Muscle of leg (tissue), 11 donors: ENCODE measurements around the gene ARNT2. TPM values are rescaled to one million over a fixed set of nuclear protein-coding genes. Genes with fewer than 3 reads are reported as not detected.

Experiments
- DNase-seq: peaks from one replicate; pipeline ENCODE4 v3.0.0; 2013
- H3K27ac ChIP-seq: one replicate; pipeline ENCODE4 v1.5.1; 2013; ENCODE audit warnings: mild to moderate bottlenecking, low read length, control low read depth
- H3K27me3 ChIP-seq: one replicate; pipeline ENCODE4 v1.6.1; 2013; ENCODE audit warnings: low read length; ENCODE audit not compliant: control insufficient read depth, insufficient read depth
- H3K36me3 ChIP-seq: one replicate; pipeline ENCODE4 v1.6.1; 2013; ENCODE audit warnings: low read length; ENCODE audit not compliant: control insufficient read depth, insufficient read depth
- H3K4me1 ChIP-seq: one replicate; pipeline ENCODE4 v1.6.1; 2013; ENCODE audit warnings: low read length; ENCODE audit not compliant: control insufficient read depth, insufficient read depth
- H3K4me3 ChIP-seq: one replicate; pipeline ENCODE4 v1.5.1; 2013; ENCODE audit warnings: low read length, control low read depth
- H3K9me3 ChIP-seq: replicated peaks from 2 replicates; pipeline ENCODE4 v1.6.1; 2013; ENCODE audit warnings: low read depth, low read length; ENCODE audit not compliant: control insufficient read depth
- WGBS: methylation state at CpG from one replicate; pipeline ENCODE4 v1.1.5; 2013; ENCODE audit warnings: missing lambda C conversion rate; ENCODE audit not compliant: insufficient coverage; 5-methylcytosine and 5-hydroxymethylcytosine counted together
- polyA plus RNA-seq, 8 donors: library from polyadenylated mRNA; unstranded; fragments of 120-200 nt; gene quantifications; one replicate each; pipeline versions ENCODE4 v1.2.1 to v1.2.3, GENCODE V29; 2013; ENCODE audit warnings: inconsistent platforms in 1 of 8, low replicate concordance in 1 of 8; ENCODE audit not compliant: insufficient read length in 8 of 8, insufficient read depth in 1 of 8
- total RNA-seq: library from RNA; stranded (reverse); fragments of 120-200 nt; gene quantifications from one replicate; pipeline ENCODE4 v1.2.4, GENCODE V29; 2013

ARNT2 gene
- total and polyA plus RNA-seq, 9 donors = 4.9 to 10.8 (median 7.7) TPM

DNA sequence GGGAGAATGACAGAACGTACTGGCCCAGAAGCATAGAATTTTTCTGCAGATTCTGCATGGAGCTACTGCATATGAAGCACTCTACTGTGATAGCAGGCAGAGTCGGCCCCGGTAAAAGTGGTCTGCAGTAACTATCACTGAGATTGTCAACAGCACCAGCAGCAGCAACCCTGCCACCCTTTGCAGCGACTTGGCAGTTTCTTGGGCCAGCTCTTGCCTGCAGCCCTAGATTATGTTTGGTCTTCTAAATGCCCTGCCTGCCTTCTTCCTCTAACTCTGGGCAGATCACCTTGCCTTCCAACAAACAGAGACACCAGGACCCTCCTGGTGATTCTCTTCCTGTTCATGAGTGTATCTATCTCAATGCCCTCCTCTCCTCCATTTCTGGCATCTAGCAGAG, 161.8 kb downstream of the ARNT2 start:
- peaks cover 7% of the 10 kb centered on the region for H3K36me3 ChIP-seq

DNA sequence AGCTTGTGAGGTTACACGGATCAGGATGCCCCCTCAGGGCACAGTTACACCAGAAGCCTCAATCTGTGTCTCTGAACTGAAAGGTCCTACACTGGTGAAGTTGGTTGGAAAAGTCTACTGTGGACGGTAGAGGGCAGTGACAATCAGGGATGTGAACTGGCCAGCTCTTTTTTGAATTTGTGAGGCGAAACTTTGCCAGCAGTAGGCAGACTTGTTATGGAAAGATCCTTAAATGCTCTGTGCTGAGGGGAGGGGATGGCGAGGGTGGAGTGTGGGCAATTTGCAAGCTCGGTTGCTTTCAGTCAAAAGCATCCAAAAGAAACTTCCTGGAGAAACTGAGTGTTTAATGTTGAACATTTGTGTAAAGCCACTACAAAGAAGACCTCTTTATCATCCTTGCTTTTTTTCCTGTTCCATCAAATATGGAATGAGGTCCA, 163.6 kb downstream of the ARNT2 start:
- H3K4me1 ChIP-seq = peaks cover 10% of the 10 kb centered on the region
- H3K27ac ChIP-seq = no peak overlapping the region
- peaks cover 7% of the 10 kb centered on the region for H3K36me3 ChIP-seq
- 5% methylated on average over 3 of the region's 5 CpGs for WGBS
- peak; percentile 88 for DNase-seq
- H3K27me3 ChIP-seq = no peaks in the 10 kb centered on the region
- H3K9me3 ChIP-seq = no peaks in the 10 kb centered on the region
- H3K4me3 ChIP-seq = no peak overlapping the region

More for the DNA sequence above, 161.8 kb downstream of the ARNT2 start:
- DNase-seq = no peak
- WGBS = 90% methylated on average over 4 of the region's 4 CpGs
- no peaks in the 10 kb centered on the region for H3K27me3 ChIP-seq
- H3K27ac ChIP-seq = no peak overlapping the region
- no peaks in the 10 kb centered on the region for H3K9me3 ChIP-seq
- H3K4me1 ChIP-seq = peaks cover 10% of the 10 kb centered on the region
- H3K4me3 ChIP-seq = no peak overlapping the region

DNA sequence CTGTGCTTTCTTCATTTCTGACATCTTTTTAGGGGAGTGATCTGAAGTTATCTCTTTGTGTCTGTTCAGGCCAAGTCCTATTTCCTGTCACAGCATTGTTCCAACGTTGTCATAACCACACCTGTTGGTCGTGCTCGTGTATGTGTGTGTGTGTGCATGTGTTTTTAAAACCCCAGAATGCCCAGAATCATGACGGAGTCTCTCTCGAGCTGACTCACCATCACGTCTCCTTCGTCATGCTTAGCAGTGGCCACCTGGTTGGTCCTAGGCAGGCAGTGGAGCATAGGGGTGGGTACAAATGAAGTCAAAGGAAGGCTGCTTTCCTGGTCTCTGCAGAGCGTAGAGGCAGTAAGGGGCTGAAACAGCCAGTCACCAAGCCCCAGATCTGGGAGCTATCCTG, 164.1 kb downstream of the ARNT2 start:
- H3K4me3 ChIP-seq = no peak overlapping the region
- no peaks in the 10 kb centered on the region for H3K27me3 ChIP-seq
- no peak overlapping the region for H3K27ac ChIP-seq
- no peak for DNase-seq
- no peaks in the 10 kb centered on the region for H3K9me3 ChIP-seq
- 80% methylated on average over 2 of the region's 8 CpGs for WGBS
- peaks cover 7% of the 10 kb centered on the region for H3K36me3 ChIP-seq
- H3K4me1 ChIP-seq = peaks cover 9% of the 10 kb centered on the region

DNA sequence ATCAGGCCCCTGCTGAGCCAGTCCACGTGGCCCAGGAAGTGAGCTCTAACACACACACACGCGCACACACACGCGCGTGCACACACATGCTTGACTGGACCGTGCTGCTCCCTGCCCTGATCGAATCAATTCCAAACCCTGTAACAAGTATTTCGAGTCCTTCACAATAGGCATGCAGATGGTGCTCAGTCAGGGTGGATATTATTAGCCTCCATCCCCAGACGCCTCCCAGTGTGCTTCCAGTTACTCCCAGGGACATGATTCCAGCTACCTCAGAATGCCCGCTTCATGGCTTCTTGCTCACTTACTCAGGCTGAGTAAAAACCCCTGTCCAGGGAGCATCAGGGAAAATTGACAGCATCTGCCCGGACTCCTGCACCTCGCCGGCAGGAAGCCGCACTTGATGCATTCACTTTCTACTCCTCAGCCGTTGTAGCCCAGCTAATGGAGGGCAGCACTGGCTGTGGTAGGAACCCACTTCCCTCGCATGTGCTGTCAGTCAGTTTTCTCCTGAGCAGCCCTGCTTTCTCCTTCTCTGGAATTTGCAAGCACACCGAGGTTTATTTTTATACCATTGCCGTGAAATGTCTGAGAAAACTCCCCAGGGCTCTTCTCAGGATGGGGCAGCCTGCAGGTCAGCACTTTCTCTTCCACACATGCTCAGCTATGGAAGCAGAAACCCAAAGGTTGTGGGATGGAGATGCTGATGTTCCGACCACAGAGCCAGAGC, 164.9 kb downstream of the ARNT2 start:
- no peak overlapping the region for H3K27ac ChIP-seq
- H3K9me3 ChIP-seq = no peaks in the 10 kb centered on the region
- peaks cover 4% of the 10 kb centered on the region for H3K4me1 ChIP-seq
- H3K36me3 ChIP-seq = peaks cover 9% of the 10 kb centered on the region
- H3K4me3 ChIP-seq = no peak overlapping the region
- 76% methylated on average over 18 of the region's 20 CpGs for WGBS
- no peaks in the 10 kb centered on the region for H3K27me3 ChIP-seq
- no peak for DNase-seq

DNA sequence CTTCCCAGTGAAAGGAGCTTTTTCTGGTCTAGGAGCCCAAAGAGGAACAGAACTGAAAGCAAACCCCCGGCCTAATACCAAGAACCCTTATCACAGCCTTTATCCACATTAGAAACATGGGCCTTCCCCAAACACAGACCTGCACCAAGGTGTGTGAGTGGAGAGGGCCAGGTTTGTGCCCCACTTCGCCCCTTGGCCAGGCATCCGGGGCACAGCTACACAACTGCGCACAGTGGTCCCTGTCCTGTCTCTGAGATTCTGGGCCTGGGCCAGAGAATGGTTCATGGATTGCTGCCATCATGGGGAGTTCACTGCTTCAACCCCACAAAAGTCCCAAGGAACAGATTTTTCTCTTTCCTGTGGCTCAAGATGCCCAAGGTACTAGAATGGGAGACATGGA, 165.5 kb downstream of the ARNT2 start:
- Histone ChIP-seq H3K9me3 (no peaks in the 10 kb centered on the region), H3K4me3 (no peak overlapping the region), H3K27me3 (no peaks in the 10 kb centered on the region), H3K4me1 (peaks cover 4% of the 10 kb centered on the region), H3K27ac (no peak overlapping the region), H3K36me3 (peaks cover 13% of the 10 kb centered on the region)
- no peak for DNase-seq
- WGBS = 100% methylated on average over 3 of the region's 4 CpGs

DNA sequence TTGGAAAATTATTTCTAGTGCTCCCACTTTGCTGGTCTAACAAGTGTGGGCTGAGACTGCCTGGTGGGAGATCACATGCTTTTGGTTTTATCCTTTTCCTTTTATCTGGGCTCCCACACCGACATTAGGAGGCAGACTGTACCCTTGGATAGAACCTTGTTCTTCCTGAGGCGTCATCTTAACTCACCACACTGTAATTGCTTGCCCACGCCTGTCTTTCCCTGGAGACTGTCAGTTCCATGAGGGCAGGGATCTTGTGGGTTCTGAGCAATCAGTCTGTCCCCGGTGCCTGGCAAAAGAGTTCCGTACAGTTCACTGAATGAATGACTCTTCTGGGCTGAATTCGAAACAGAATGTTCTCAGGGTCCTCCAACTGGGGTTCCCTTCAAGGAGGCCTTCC, 166.4 kb downstream of the ARNT2 start:
- WGBS = 77% methylated on average over 6 of the region's 6 CpGs
- Histone ChIP-seq H3K4me1 (peaks cover 4% of the 10 kb centered on the region), H3K36me3 (peaks cover 15% of the 10 kb centered on the region), H3K27ac (no peak overlapping the region), H3K4me3 (no peak overlapping the region), H3K9me3 (no peaks in the 10 kb centered on the region), H3K27me3 (no peaks in the 10 kb centered on the region)
- no peak for DNase-seq

GRCh38 chr15:80572337-80572736, 168.2 kb downstream of the ARNT2 start:
- H3K27me3 ChIP-seq = no peaks in the 10 kb centered on the region
- H3K9me3 ChIP-seq = no peaks in the 10 kb centered on the region
- peaks cover 13% of the 10 kb centered on the region for H3K36me3 ChIP-seq
- H3K27ac ChIP-seq = no peak overlapping the region
- peaks cover 4% of the 10 kb centered on the region for H3K4me1 ChIP-seq
- DNase-seq = no peak
- WGBS = no CpG with 5 or more reads among the region's 3 CpGs
- no peak overlapping the region for H3K4me3 ChIP-seq

DNA sequence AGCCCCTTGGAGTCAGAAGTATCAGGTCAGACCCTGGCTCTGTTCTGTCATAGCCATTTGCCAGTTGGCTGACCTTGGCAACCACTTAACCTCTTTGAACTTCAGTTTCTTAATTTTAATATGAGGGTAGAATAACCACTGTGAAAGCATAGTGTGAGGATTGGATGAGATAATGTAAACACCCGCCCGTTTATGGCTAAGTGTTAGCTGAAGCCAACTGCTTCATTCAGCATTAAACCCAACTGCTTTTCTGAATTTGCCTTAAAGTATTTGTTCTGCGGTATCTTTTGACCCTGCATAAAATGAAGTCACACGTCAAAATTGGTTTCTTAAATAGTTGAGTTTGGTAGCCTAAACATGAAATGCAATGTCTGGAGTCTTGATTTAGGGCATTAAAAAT, 169.4 kb downstream of the ARNT2 start:
- no CpG with 5 or more reads among the region's 4 CpGs for WGBS
- DNase-seq = no peak
- no peaks in the 10 kb centered on the region for H3K27me3 ChIP-seq
- H3K4me3 ChIP-seq = no peak overlapping the region
- no peak overlapping the region for H3K27ac ChIP-seq
- peaks cover 15% of the 10 kb centered on the region for H3K36me3 ChIP-seq
- H3K9me3 ChIP-seq = no peaks in the 10 kb centered on the region
- peaks cover 2% of the 10 kb centered on the region for H3K4me1 ChIP-seq

DNA sequence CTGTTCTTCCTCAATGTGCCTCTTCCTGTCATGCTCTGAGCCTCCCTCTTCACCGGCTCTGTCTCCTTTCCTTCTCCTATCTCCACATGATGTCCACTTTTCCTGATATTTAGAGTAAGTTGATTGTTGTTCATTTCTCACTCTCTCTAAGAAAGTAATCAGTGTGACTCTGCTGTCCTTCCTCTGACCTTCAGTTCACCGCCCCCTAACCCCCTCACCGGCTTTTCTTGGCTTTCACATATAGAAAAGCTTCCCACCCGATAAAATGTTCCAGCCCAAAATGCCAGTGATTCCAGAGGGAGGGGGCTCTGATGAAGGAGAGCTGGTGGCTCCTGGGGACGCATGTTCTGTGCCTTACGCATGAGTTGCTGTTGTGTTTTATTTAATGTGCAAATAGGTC, 170.4 kb downstream of the ARNT2 start:
- Histone ChIP-seq H3K4me3 (no peak overlapping the region), H3K27ac (no peak overlapping the region), H3K36me3 (peaks cover 15% of the 10 kb centered on the region), H3K27me3 (no peaks in the 10 kb centered on the region), H3K4me1 (no peaks in the 10 kb centered on the region), H3K9me3 (no peaks in the 10 kb centered on the region)
- DNase-seq = no peak
- 70% methylated on average over 2 of the region's 6 CpGs for WGBS

DNA sequence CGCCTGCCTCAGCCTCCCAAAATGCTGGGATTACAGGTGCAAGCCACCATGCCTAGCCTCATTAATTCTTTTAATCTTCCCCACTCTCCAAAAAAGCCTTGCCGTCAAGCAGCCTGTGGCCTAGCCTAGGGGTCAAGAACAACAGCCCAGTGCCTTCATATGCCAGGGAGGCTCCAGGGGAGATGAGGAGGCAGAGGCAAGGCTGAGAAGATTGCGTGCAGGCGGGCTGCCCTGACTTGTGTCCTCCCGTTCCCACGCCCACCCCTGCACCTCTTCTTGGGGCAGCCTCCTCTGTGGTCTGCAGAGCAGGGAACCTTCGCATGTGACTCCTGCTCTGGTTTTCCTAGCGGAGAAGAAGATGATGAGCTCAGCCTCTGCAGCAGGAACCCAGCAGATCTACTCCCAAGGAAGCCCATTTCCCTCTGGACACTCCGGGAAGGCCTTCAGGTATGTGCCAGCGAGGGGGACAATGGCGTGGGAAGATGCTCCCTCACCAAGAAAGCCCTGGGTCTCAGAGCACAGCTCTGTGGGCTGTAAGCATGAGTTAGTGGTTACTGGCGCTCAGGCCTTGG, 172.4 kb downstream of the ARNT2 start:
- Histone ChIP-seq H3K27me3 (no peaks in the 10 kb centered on the region), H3K36me3 (peaks cover 20% of the 10 kb centered on the region), H3K9me3 (no peaks in the 10 kb centered on the region), H3K4me3 (no peak overlapping the region), H3K4me1 (no peaks in the 10 kb centered on the region), H3K27ac (no peak overlapping the region)
- DNase-seq = no peak
- 91% methylated on average over 8 of the region's 12 CpGs for WGBS
